GM21529 (cell line): ENCODE measurements around the gene ANK3.

ENCODE experiments used
- ATAC-seq: cut with Tn5 transposase; IDR thresholded peaks from one replicate; pipeline ENCODE4 v1.9.1; 2021; ENCODE audit not compliant: unreplicated experiment

Gene ANK3

DNA sequence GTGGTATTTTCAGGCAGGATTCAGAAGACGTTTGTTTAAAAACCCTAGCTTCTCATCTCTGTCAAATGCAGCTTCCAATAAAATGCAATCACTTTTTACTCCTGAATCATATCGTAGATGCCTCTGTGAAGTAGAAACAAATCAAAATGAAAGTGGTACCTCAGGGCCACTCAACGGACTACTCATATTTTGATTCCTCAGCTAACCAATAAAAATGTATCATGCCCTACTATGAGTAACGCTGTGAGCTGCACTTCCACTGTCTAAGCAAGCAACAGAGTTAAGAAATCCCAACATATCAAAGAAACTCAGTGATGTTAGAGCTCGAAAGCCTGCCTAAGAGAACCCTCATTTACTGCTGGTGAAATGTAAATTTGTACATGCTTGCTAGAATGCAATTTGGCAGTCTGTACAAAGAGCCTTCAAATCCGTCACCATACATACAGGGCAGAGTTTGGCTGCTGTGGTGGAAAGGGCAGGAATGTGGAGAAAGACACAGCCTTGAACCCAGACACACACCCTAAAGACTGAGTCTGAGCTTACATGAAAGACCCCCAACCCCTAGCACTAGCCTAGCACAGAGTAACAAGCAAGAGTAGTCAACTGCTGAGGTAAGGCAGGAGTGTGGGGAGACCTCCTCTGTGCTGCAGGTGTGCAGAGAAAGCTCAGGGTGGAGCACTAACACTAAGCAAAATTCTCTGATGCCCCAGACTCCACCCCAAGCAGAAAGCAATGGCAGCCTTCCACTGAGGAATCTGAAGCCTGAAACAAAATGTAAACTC is 151.5 kb downstream of the ANK3 start:
- peak; percentile 50 for ATAC-seq

DNA sequence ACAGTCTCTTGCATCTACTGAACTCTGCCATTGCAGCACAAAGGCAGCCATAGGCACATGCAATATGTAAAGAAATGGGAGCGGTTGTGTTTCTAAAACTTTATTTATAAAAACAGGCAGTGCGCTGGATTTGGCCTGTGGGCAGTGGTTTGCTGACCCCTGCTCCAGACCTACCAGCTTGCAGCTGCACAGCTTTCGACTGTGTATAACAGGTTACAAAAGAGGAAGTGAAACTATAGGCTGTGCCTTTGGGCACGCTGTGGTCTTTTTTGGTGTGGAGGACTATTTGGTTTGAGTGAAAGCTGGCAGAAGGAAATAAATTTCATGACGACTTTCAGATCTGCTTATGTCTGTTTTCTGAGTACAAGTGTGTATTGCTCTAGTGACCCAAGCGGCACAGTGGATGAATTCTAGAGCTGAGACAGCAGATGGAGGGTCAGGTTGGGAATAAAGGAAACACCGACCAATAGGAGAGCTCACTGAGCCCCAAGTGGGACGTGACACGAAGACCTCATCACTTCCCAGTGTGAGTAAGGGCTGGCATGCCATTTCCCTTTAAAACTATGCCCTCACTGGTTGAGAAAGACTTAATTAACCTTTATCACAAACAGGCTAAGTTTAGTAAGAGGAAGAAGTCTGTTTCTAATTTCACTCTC is 152.7 kb downstream of the ANK3 start:
- peak; percentile 96 for ATAC-seq

DNA sequence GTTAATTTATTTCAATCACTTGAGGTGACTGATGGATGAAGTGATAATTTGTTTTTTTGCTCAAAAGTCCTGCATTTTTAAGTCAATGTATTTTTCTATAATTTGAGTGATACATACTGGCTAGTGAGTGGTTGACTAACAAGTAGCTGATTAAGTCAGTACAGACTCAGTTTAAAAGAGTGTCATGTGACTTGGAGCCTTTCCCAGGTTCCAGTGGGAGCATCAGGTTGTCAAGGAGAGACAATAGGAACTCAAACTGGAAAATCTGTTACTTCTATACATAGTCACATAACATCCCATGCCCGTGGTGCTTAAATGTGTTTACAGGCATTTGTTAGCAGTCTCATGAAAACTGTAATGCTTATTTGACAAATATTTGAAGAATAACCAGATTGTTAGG is 154.7 kb downstream of the ANK3 start:
- ATAC-seq, result no peak

DNA sequence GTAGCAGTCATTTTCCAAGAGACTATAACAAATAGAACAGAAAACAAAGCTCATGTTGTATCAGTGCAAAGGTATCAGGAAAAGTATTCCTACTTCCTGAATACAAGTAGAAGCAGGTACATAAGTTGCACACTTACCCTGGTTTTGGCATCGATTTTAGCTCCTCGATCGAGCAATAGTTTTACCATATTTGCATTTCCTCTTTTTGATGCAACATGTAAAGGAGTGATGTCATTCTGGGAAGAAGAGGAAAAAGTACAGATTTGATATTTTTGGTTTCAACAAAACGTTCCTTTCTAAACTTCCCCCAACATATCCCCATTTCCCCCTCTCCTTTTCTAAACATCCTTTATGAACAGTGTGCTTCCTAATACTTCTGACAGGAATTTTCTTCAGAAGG is 155.1 kb downstream of the ANK3 start:
- no peak for ATAC-seq

- ATAC-seq, result no peak
Observed at GRCh38 chr10:60230892-60231291, 158.8 kb downstream of the ANK3 start.

DNA sequence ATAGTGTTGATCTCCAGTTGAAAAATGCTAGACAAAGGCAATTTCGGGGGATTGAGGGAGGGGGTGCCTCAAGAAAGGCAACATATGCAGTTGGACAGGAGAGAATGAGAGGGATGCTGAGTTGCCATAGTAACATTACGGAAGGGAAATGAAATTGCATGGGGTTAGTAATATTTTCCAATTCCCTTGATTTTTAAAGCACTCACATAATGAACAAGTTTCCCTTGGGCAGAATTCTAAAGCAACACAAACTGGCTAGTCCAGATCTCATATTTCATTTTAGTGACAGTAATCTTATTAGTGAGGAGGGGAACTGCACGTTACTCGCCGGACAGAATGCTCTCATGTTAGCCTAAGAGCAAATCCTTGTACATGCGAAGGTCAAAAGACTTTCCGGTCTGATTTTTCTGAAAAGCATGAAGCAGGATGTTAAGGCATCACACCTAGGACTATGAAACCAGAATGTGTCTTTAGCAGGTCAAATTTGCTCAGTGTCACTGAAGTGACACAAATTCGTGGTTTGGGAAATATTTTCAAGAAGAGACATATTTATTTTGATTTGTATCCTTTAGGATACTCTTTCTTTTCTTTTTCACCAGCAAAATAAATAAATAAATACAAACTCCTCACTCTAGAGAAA is 165.5 kb downstream of the ANK3 start:
- ATAC-seq, result no peak

- ATAC-seq, result no peak
Observed at GRCh38 chr10:60222047-60222446, 167.6 kb downstream of the ANK3 start.

DNA sequence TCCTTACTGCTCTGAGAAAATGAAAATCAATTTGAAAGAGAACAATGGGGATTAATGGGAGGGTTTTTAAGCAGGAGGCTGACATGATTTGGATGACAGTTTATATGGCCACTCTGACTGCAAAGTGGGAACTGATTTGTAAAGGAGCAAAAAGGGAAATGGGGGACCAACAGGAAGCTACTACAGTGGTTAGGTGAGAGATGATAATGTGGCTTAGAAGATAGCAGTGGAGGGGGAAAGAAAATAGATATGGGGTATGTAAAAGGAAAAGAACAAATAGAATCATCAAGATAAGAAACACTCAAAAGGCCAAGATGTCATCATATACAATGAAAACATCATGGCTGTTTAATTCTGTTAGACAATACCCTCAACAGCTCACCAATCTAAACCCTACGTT is 177.5 kb downstream of the ANK3 start:
- ATAC-seq, result no peak

GRCh38 chr10:60209874-60210570 is 179.7 kb downstream of the ANK3 start:
- ATAC-seq, result no peak

GRCh38 chr10:60208676-60209269 is 180.9 kb downstream of the ANK3 start:
- no peak for ATAC-seq

DNA sequence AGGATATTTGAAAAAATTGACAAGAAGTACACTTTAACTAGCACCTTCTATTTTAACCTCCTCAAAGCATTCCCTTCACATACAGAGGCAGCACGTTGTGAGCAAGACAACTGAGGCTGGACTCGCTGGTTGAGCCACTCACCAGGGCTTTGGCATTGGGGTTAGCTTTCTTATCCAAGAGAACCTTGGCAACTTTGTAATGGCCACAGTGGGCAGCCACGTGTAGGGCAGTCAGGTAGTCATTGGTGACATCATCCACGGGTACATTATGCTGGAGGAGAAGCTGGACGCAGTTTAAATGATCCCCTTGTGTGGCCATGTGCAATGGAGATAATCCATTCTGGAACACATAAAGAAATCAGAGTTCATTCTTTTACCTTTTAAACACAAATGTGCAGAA is 181.8 kb downstream of the ANK3 start:
- no peak for ATAC-seq

DNA sequence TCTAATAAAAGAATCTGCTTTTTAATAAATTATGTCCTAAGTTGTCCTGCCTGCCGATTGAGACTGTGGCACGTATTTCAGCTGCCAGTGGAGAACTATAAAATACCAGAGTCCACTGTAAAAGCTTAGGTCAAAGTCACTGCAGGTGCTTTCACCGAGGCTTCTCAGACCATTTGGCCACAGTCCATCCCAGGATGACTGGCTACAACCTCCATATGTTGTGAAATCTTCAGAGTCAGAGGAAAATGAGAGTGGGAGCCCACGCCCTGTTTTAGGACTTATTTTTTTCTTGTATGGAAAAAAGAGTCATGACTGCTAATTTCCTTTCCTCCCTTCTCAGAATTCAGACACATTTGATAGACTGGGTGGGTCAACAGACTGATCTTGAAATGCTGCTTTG is 182.9 kb downstream of the ANK3 start:
- no peak for ATAC-seq

GRCh38 chr10:60205741-60206140 is 183.9 kb downstream of the ANK3 start:
- no peak for ATAC-seq

DNA sequence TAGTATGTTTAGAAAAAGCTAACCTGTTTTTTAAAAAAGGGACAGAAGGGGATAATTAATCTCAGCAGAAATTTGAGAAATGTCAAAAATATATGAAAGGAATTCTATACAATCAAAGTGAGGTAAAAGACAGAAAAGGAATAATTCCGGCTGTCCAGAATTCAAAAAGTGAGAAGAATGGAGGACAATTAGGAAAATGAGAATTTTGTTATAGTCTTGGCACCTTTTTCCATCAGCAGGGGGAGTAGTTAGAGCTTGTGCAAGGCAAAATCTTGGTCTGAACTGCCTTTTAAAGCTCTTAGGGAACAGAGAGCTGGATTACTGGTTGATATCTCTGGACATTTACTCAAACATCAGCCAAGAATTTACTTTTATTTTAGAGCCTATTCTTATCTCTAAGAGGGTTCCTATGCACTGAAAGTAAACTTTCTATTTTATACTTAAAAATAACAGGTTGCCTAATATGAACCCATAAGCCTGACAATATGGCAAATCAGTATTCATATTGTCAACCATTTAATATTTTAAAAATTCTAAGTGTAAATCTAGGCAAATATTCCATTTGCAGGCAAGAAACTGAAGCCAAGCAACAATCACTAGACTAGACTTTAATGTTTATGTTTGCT is 185.6 kb downstream of the ANK3 start:
- no peak for ATAC-seq

GRCh38 chr10:60200682-60201053 is 189.0 kb downstream of the ANK3 start:
- ATAC-seq, result no peak

DNA sequence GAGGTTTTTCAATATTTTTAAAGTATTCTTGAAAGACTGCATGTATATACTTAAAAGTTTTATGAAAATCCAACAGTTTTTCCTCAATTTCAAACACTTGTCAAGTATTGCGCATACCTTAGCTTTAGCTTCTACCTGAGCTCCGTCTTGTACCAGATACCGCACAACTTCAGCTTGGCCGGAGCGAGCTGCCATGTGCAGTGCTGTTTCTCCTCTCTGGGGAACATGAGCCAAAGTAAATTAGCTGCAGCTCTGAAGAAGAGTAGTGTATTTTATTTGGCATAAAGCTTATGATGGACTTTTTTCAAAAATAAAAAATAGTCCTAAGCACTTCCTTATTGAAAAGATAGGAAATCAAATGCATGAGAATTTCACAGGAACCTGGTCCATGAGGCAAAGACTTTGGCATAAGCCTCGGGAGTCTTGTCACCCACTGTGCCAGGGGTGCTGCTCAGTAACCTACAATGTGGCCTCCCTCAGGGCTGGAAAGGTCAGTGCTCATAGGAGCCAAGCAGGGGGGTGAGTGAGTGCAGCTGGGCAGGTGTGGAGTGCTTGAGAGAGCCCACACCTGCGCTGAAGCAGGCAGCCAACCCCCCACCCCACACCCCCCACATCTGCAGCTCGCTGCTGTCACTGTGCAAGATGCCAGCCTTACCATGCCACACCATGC is 189.5 kb downstream of the ANK3 start:
- no peak for ATAC-seq

GRCh38 chr10:60197206-60197605 is 192.5 kb downstream of the ANK3 start:
- ATAC-seq, result no peak

DNA sequence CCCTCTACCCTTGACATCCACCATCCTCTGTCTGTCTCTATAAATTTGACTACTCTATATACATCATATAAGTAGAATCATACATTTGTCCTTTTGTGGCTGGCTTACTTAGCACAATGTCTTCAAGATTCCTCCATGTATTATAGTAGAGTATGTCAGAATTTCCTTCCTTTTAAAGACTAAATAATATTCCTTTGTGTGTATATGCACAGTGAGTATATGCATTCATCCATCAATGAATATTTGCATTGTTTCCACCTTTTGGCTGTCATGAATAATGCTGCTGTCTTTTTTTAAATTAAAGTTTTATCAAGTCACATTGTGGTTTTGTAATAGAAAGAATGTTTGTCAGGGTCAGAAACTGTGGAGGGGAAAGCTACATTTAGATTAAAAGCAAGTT is 195.3 kb downstream of the ANK3 start:
- no peak for ATAC-seq

GRCh38 chr10:60192946-60193345 is 196.7 kb downstream of the ANK3 start:
- no peak for ATAC-seq

DNA sequence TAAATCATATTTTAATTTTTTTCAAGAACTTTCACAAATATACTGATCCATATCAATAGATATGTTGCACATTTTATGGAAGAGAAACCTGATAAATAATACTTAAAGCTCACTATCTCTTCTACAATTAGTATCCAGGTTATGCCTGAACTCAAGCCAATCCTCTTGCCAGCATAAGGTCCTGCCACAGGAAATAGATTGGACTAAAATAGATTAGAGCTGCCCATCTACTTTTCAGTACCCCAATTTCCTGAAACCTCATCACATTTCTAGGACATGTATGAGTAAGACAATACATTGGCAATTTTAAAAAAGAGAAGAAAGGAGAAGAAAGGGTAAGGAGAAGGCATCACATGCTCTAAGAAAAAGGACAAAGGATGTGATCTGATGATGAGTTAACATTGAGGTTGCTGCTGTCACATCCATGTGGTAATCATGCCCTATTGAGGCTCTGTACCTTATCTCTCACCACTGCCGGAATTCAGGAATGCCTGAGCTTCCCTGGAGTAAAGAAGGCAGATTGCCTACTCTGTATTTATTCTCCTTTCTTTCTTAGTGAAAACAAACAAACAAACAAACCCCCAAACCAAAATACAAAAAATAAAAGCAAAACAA is 199.7 kb downstream of the ANK3 start:
- no peak for ATAC-seq
